ENCODE results near the gene ATP5F1D.

ATP5F1D gene

DNA sequence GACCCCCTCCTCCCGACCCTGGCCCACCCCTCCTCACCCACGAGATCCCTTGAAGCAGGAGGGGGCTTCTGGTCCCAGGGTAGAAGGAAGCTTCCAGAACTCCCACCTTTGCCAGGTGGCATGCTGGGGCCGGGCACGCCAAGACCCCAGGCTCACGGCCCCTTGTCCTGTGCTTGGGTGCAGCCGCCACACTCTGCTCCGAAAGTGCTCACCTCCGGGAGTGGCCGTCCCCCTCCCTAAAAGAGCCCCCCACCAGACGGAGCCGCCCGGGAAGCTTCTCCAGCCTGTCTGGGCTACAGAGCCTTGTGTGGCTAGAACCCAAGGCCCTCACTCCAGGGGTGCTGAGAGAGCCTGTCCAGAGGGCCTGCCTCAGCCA, 42.4 kb downstream of the ATP5F1D start:
- TF ChIP-seq, protein P1, sequence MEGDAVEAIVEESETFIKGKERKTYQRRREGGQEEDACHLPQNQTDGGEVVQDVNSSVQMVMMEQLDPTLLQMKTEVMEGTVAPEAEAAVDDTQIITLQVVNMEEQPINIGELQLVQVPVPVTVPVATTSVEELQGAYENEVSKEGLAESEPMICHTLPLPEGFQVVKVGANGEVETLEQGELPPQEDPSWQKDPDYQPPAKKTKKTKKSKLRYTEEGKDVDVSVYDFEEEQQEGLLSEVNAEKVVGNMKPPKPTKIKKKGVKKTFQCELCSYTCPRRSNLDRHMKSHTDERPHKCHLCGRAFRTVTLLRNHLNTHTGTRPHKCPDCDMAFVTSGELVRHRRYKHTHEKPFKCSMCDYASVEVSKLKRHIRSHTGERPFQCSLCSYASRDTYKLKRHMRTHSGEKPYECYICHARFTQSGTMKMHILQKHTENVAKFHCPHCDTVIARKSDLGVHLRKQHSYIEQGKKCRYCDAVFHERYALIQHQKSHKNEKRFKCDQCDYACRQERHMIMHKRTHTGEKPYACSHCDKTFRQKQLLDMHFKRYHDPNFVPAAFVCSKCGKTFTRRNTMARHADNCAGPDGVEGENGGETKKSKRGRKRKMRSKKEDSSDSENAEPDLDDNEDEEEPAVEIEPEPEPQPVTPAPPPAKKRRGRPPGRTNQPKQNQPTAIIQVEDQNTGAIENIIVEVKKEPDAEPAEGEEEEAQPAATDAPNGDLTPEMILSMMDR (conservative IDR thresholded peaks at IDR 0.05), result no peak
- H3K27ac ChIP-seq, result 0 out of 2 replicates have a peak overlapping the region, but pooled peaks have one; percentile 3

DNA sequence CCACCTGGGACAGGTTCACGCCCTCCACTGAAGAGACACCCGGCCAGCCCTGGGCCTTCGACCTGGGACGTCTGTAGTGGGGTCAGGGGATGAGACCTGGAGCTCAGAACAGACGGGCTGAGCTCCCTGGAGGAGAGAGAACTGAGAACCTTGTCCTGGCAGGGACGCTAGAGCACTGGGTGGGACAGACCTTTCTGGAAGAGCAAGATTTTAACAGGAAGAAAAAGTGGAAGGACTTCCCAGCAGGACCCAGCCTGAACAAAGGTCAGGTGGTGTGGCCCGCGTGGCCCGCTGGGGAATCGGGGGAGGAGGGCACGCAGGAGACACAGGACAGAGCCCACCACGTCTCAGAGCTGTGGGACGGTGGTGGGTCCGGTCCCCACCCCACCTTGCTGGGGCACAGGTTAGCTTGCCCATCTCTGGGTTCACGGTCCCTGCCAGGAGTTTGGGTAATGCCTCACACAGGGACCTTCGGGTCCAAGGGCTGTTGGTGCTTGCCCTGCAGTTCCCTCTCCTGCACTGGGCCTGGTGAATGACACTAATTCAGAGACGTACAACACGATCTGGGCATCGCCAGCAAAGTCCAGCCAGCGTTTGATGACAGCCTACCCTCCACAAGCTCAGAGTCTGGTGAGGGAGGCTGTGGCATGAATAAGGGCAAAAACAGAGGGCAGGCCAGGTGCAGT, 42.9 kb downstream of the ATP5F1D start:
- H3K27ac ChIP-seq, result 0 out of 2 replicates have a peak overlapping the region, but pooled peaks have one; percentile 3
- TF ChIP-seq, protein P1 (conservative IDR thresholded peaks at IDR 0.05), result no peak

DNA sequence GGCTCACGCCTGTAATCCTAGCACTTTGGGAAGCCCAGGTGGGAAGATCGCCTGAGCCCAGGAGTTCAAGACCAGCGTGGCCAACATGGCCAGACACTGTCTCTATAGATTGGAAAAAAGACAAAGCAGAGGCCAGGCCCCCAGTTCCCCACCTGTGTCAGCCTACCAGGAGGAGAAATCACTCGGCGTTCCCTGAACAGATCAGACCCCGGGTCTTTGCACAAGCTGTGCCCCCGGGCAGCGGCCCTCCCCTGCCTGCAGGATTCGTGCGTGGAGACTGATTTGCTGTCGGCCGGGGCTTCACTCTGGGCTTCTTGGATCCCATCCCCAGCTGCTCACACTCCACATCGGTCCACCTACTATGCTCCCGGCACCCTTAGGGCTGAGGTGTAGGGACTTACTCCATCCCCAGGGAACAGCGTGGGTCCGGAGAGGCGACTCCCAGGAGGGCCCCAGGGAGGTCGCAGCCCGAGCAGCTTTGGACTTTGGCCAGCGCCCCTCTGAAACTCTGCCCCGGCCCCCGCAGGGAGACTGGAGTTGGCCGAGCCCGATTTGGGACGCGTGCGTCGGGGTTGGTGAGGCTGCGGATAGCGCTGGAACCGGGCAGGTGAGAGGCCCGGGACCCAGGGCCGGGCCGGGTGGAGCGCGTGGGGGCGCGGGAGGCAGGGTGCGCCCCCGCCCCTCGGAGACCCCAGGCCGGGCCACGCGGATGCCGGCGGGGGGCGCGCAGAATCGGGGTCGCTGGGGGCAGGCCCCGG, 43.6 kb downstream of the ATP5F1D start:
- TF ChIP-seq, protein P1 (conservative IDR thresholded peaks at IDR 0.05), result no peak
- H3K27ac ChIP-seq, result peak overlapping the region; percentile 52; the same call in 1 of the 2 replicates

DNA sequence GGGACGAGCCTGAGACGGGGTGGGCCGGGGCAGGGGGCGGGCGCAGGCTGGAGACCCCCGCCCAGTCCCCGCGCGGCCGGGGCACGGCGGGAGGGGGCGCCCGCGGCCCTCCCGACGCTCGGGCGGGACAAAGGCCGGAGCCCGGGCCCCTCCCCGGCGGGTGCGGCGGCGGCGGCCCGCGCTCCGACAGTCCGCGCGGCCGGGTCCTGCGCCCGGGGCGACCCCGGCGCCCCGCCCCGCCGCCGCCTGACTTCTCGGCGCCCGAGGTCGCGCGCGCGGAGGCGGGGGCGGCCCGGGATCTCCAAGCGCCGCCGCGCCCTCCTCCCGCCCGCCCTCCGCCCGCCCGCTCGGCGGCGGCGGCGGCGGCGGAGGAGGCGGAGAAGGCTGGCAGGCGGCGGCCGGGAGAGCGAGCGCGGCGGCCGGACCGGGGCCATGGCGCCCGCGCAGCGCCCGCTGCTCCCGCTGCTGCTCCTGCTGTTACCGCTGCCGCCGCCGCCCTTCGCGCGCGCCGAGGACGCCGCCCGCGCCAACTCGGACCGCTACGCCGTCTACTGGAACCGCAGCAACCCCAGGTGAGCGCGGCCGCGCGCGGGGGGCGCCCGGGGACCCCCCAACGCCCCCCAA, 44.3 kb downstream of the ATP5F1D start, which contains the start of gene EFNA2:
EFNA2 (plus strand) TSS at position 137 of the 624 bp plus-strand sequence; CDS start at position 433, 296 bp downstream.
- H3K27ac ChIP-seq, result peak within 1 kb of the TSS; percentile 52; the same call in 1 of the 2 replicates
- TF ChIP-seq, protein P1 (conservative IDR thresholded peaks at IDR 0.05), result peak; percentile 52

DNA sequence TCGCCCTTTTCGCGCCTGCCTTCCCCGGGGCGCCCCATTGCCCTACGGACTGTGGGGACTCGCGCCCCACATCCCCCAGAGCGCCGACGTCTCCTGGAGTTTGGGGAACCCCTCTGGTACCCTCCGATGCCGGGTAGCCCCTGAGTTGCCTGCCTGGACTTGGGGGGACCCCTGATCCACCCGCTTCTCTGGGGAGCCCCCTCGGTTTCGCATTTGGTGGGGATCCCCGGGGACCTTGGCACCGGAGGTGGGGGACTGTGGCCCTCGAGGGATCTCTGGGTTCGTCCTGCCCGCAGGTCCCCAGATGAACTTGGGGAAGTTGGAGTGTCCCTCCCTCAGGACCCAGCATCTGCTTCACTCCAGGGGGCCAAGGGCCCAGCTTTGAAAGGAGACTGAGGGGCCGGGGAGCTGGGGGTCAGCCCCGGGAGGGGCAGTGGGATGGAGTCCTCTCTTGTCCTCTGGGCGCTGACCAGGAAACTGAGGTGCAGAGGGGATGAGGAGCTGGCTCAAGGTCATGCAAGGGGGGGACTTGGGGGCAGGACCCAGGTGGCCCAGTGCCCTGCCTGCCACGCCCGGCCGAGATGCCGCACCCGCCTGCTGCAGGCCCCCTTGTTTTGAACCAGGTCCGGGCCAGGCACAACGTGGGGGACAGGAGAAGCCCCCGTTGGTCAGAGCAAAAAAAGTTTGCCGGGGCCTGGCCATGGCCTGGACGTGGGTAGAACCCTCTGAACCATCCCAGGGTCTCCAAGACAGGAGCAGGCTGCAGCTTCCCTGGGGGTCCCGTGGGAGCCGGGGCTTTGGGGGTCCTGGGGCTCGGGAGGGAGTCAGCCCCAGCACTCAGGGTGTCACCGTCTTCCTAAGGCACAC, 45.2 kb downstream of the ATP5F1D start:
- TF ChIP-seq, protein P1 (conservative IDR thresholded peaks at IDR 0.05), result no peak

DNA sequence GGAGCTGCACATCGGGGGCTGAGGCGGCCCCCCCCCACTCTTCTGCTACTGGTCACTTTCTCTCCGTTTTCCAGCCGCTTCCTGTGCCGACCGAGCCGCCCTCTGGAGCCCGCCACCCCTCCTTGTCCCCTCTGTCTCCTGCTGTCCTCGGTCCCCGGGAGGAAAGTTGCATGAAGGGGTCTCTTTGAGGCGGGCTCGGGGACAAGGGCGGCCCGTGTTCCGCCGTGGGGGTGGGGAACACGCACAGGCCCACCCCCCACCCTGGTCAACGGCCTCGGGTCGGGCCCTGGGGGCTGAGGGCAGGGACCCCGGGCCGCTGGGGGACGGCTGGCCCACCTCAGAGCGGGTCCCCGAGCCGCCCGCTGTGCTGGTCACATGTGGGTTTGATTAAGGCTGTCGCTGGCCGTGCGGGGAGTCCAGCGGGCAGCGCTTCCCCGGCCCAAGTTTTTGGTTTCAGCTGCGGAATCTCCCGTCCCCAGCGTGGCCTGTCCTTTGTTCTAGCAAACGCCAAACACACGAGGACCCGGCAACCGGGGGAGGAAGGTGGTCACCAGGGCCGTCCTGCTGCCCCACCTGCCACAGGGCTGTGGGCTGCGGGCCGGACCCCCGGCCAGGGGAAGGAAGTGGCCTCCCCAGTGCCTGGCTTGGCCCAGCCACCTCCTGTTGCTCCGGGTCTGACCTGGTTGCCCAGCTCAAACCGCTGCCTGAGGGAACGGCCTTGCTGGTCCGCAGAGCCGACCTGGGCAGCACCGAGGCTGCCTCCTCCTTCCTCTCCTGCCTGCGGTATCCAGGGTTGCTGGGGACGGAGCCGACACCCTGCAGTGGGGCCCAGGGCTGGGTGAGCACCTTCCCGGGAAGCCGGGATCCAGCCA, 46.0 kb downstream of the ATP5F1D start:
- TF ChIP-seq, protein P1 (conservative IDR thresholded peaks at IDR 0.05), result no peak
- no peak overlapping the region for H3K27ac ChIP-seq

More for the DNA sequence above, 45.2 kb downstream of the ATP5F1D start:
- peak overlapping the region; percentile 52; the same call in 1 of the 2 replicates for H3K27ac ChIP-seq
